Hepatocyte (in vitro differentiated cells): ENCODE results near the gene WBP1L.

ENCODE experiments used
- CTCF ChIP-seq: fragments of 200-600 bp; sonication (generic); IDR thresholded peaks from 2 replicates; pipeline ENCODE4 v1.5.1; 2016; ENCODE audit warnings: antibody characterized with exemption, mild to moderate bottlenecking; ENCODE audit not compliant: poor library complexity
- EZH2 ChIP-seq: fragments of 200-600 bp; sonication (generic); IDR thresholded peaks from 2 replicates; pipeline ENCODE4 v1.6.1; 2016; ENCODE audit warnings: antibody characterized with exemption, mild to moderate bottlenecking, borderline replicate concordance

DNA sequence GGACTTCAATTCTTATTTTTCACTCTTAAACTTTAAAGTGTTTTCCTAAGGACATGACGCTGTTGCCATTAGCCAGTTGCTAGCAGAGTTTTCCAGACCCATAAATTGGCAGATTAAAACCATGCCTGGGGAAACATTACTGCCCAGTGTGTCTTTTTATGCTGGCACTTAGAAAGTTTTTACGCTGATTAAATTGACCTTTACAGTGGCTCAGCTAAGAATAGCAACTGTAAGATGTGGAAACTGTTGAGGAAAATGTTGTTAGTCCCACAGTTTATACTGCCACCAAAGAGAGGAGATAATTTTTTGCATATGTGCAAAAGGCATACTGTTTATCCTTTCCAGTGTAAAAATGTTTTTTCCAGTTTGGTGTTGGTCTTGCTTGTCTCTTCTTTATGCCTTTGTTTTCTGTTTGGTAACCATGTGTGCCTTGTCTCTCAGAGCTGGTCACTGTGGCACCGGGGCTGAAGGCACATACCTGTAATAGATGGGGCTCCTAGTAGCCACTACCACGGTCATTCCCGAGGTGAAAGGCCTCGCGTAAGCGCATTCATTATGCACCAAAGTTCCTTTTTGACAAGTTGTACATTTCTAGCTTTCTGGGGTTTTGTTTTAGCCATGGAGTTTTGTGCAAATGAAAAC lies 48.1 kb downstream of the WBP1L start:
- TF ChIP-seq CTCF (no peak), EZH2 (no peak)
